ENCODE results near the gene ARAP1. TPM values are rescaled to one million over a fixed set of nuclear protein-coding genes. Genes with fewer than 3 reads are reported as not detected.
A peak's percentile ranks its signal among the peaks of the same experiment; 100 is the strongest.

ARAP1 gene
- total RNA-seq, 2 donors from 2014 or later = 81.7 to 93.4 TPM

DNA sequence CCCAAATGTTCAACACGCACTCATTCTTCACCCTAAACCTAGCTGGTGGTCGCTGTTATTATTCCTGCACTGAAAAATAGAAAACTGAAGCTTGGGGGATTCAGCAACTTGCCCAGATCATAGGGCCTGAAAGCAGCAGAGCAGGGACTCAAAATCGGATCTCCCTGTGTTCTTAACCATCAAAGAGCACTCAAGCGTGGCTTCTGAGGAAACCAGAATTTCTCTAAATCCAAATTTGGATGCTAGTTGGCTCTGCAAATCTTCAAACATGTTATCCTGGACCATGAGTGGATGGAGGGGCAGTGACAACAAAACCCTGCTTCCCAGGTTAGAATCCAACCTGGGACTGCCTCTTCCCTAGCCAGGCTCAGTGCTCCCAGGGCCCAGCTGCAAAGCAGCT, 11.6 kb upstream of the ARAP1 start:
- ATAC-seq (replicated peaks in 1 of 2) (no peak), DNase-seq (no peak)
- H3K36me3 Mint-ChIP-seq (ENCODE audit: insufficient read depth in 2 of 2) = no peaks in the 10 kb centered on the region
- no peaks in the 10 kb centered on the region for H3K9me3 Mint-ChIP-seq
- peaks cover 24% of the 10 kb centered on the region for H3K4me1 Mint-ChIP-seq (ENCODE audit: low read depth)
- H3K27ac Mint-ChIP-seq = no peak overlapping the region
- no peak overlapping the region for H3K4me3 Mint-ChIP-seq
- H3K27me3 Mint-ChIP-seq (ENCODE audit: low read depth) = no peaks in the 10 kb centered on the region

DNA sequence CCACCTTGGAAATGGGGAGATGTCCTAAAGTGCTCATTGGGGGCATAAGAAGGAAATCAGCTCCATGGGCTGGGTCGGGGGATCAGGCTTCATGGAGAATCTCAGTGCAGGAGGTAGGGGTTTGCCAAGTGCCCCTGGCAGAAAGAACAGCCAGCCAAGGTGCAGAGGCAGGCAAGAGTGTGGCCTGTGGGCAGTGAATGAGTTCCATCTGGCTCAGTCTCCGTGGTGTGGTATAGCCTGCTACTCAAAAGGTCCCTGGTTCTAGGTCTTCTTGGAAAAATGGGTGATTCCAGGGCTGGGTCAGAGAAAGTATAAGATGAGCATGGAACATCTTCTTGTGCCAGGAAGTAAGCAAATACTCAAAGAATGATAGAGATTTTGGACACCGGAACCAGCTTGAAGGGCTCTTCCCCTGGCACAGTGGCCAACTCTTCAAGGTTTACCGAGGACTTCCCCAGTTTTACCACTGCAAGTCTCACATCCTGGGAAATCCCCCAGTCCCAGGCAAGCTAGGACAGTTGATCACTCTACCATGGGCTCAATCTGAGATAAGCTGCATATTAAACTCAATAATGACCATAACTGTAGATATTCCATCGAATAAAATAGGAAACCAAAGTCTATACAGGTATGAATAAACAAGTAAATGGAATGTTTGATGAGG, 10.6 kb upstream of the ARAP1 start:
- H3K27me3 Mint-ChIP-seq (ENCODE audit: low read depth) = no peaks in the 10 kb centered on the region
- H3K4me1 Mint-ChIP-seq (ENCODE audit: low read depth) = peaks cover 24% of the 10 kb centered on the region
- H3K4me3 Mint-ChIP-seq = peak overlapping the region; percentile 11 to 60
- DNase-seq = peak; percentile 44 to 50
- H3K9me3 Mint-ChIP-seq = no peaks in the 10 kb centered on the region
- ATAC-seq (replicated peaks in 1 of 2) = peak; percentile 86 to 92
- H3K27ac Mint-ChIP-seq = peak overlapping the region; percentile 84
- no peaks in the 10 kb centered on the region for H3K36me3 Mint-ChIP-seq (ENCODE audit: insufficient read depth in 2 of 2)

DNA sequence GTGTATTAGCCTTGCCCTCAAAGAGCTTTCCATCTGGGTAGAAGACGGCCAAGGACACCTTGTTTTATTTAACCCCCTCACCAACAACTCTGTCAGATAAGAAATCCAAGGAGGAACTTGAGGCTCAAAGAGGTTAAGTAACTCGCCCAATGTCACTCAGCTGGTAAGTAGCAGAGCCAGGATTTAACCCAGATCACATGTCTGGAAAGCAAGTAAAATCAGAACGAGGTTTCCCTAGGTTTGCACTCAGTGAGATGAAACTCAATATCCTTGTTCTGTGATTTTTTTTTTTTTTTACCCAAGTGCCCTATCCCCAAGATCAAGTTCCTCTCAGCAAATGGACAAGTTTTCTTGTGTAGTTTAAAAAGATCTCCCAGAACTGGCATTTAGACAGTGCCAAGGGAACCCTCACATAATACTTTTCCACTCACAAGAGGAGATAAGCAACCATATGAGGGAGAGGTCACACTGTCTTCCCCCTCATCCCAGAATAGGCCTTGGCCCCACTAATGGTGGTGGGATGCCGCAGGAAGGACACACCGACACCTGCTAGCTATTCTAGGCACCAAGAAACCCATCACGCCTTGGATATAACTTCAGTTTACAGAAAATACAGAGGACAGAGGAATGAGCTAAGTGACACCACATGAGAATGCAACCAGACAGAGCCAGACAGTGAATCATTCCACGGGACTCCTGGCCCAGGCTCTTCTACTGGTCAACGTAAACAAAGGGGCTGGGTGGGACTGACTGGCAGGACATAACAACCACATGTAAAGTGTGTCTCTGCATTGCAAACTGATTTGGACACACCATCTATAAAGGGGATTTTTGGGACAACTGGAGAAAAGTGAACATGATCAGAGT, 8.6 kb upstream of the ARAP1 start:
- no peak for DNase-seq
- H3K36me3 Mint-ChIP-seq (ENCODE audit: insufficient read depth in 2 of 2) = no peaks in the 10 kb centered on the region

DNA sequence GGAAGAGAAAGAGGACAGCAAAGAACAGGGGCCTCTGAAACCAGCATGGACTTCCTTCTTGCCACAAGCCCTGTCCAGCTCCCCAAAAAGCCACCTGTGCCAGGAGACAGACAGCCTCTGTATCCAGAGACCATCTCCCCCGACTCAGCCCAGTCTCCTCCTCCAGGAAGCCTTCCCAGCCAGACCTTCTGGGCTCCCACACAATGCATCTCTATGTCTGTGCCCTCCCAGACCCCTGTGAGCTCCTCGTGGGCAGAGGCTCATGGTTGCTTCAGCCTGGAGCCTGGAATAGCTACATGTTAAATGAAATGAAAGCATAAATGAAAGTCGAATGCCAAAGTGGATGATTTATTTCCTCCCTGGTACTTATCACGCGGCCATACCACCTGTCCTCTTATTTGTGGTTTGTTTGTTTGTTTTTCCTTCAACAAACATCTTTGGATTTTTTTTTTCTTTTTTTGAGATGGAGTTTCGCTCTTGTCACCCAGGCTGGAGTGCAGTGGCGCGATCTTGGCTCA, 7.3 kb upstream of the ARAP1 start:
- H3K4me3 Mint-ChIP-seq = no peak overlapping the region

More for the DNA sequence above, 8.6 kb upstream of the ARAP1 start:
- Mint-ChIP-seq H3K4me3 (no peak overlapping the region), H3K4me1 (ENCODE audit: low read depth) (peaks cover 24% of the 10 kb centered on the region), H3K9me3 (no peaks in the 10 kb centered on the region), H3K27ac (no peak overlapping the region), H3K27me3 (ENCODE audit: low read depth) (no peaks in the 10 kb centered on the region)
- no peak for ATAC-seq (replicated peaks in 1 of 2)

DNA sequence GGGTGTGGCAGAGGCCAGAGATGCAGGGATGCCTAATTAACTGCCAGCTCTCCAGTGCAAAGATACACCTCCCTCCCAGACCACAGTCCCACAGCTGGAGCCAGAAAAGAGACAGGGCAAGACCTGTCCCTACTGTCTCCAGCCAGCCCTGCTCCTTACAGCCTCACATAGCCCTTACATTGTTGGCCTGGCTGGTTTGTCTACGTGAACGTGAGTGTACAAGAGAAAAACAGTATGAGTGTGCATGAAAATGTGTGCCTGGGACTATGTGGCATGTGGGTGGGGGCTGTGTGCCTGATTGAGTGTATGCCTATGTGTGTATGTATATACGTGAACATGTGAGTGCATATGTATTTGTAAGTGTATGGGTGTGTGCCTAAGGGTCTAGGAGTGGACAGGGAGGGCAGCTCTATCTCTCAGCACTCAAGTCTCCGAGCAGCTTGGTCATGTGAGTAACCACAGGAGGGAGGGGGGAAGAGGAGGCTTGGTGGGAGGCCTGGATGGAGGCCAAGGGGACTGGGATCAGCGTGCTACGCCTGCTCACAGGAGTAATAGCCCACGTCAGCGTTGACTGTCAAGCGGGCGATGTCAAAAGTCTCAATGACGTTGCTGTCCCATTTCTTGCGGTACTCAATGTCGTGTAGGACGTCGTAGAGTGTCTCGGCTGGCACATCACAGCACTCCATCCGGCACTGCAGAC, 6.6 kb upstream of the ARAP1 start:
- Mint-ChIP-seq H3K9me3 (no peaks in the 10 kb centered on the region), H3K36me3 (ENCODE audit: insufficient read depth in 2 of 2) (no peaks in the 10 kb centered on the region), H3K4me3 (no peak overlapping the region), H3K27me3 (ENCODE audit: low read depth) (no peaks in the 10 kb centered on the region), H3K4me1 (ENCODE audit: low read depth) (peaks cover 24% of the 10 kb centered on the region), H3K27ac (no peak overlapping the region)
- ATAC-seq (replicated peaks in 1 of 2) = no peak
- no peak for DNase-seq

More for the DNA sequence above, 7.3 kb upstream of the ARAP1 start:
- H3K36me3 Mint-ChIP-seq (ENCODE audit: insufficient read depth in 2 of 2) = no peaks in the 10 kb centered on the region
- H3K27ac Mint-ChIP-seq = no peak overlapping the region
- ATAC-seq (replicated peaks in 1 of 2) = no peak
- DNase-seq = no peak
- no peaks in the 10 kb centered on the region for H3K27me3 Mint-ChIP-seq (ENCODE audit: low read depth)
- H3K9me3 Mint-ChIP-seq = no peaks in the 10 kb centered on the region
- H3K4me1 Mint-ChIP-seq (ENCODE audit: low read depth) = peaks cover 24% of the 10 kb centered on the region

DNA sequence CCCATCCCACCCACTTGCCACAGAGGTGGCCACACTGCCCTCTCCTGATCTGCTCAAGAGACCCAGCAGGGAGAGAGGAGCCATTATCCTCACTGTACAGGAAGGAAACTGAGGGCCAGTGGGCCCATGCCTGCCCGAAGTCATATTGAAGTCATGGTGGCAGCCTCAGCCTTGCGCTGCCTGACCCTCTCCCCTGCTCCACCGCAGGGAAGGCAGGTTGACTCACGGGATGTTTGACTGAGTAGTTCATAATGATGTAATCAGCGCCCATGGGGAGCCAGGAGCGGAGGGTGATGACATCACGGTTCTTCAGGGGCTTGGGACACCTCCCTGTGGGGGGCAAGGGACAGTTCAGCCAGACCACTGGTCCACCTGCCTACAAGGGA, 6.1 kb upstream of the ARAP1 start:
- no peaks in the 10 kb centered on the region for H3K27me3 Mint-ChIP-seq (ENCODE audit: low read depth)
- H3K36me3 Mint-ChIP-seq (ENCODE audit: insufficient read depth in 2 of 2) = no peaks in the 10 kb centered on the region
- H3K4me1 Mint-ChIP-seq (ENCODE audit: low read depth) = peaks cover 24% of the 10 kb centered on the region
- no peaks in the 10 kb centered on the region for H3K9me3 Mint-ChIP-seq
- H3K4me3 Mint-ChIP-seq = no peak overlapping the region
- ATAC-seq (replicated peaks in 1 of 2) = no peak
- H3K27ac Mint-ChIP-seq = no peak overlapping the region
- no peak for DNase-seq

DNA sequence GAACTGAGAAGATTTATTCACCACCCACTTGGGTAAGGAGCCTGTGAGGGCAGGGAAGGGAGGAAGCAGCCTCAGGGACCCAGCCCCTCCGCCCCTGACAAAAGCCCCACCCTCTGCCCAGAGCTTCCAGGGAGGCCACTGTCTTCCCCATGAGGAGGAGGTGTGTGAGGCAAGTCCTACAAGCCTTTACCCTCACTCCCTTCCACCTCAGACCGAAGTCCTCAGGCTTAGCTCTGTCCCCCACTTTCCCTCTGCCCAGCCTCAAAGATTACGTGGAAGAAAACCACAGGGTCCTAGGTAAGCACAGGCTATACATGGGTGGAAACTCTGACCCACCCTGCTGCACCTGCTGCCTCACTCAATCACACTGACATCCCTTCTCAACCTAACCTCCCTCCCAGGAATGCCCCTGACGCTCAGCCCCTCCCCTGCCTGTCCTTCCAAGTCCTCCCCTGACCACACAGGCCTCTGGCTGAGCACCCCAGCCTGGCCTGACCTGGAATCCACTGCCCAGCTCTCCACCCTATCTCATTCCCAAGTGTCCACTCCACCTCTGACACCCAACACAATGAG, 3.6 kb upstream of the ARAP1 start:
- DNase-seq (no peak), ATAC-seq (replicated peaks in 1 of 2) (no peak)
- H3K9me3 Mint-ChIP-seq = no peaks in the 10 kb centered on the region
- H3K4me1 Mint-ChIP-seq (ENCODE audit: low read depth) = peaks cover 22% of the 10 kb centered on the region
- no peak overlapping the region for H3K27ac Mint-ChIP-seq
- H3K27me3 Mint-ChIP-seq (ENCODE audit: low read depth) = no peaks in the 10 kb centered on the region
- H3K4me3 Mint-ChIP-seq = no peak overlapping the region
- no peaks in the 10 kb centered on the region for H3K36me3 Mint-ChIP-seq (ENCODE audit: insufficient read depth in 2 of 2)

DNA sequence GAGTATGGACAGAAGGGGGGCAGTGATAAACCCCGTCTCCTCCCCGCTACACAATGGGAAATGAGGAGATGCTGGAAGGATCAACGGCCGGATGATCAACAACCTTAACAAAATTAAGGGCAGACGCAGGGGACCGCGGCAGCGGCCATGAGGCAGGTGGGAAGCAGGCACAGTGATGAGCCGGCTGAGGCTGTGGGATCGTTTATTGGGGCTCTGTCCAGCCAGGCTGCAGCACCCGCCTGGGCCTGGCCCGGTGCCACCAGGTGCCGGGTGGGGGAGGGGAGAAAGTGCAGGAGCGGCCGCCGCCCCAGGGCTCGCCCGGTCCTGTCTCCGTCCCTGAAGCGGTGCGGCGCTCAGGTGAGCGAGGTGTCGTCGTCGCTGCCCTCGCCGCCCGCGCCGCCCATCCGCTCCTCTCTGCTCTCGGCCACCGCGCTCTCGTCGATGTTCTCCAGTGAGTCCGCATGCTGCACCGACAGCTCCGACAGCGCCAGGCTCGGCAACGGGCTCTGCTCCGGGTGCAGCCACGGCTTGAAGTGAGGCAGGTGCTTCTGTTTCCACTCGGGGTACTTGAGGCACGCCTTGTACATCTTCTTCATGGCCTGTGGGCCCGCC, 2.4 kb upstream of the ARAP1 start:
- ATAC-seq (replicated peaks in 1 of 2) = no peak
- Mint-ChIP-seq H3K9me3 (no peaks in the 10 kb centered on the region), H3K4me3 (no peak overlapping the region), H3K27ac (no peak overlapping the region), H3K4me1 (ENCODE audit: low read depth) (peaks cover 30% of the 10 kb centered on the region), H3K36me3 (ENCODE audit: insufficient read depth in 2 of 2) (no peaks in the 10 kb centered on the region), H3K27me3 (ENCODE audit: low read depth) (no peaks in the 10 kb centered on the region)
- no peak for DNase-seq

DNA sequence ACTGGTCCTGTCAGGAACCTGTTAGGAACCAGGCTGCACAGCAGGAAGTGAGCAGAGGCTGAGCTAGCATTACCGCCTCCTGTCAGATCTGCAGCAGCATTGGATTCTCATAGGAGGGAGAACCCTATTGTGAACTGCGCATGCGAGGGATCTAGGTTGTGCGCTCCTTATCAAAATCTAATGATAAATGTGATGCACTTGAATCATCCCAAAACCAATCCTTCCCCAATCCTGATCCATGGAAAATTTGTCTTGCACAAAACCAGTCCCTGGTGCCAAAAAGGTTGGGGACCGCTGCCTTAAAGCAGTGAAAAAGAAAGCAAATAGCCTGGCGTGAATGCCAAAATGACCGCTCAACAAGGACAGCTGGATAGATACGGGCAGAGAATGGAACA, 1.9 kb upstream of the ARAP1 start:
- Mint-ChIP-seq H3K4me3 (no peak overlapping the region), H3K27ac (no peak overlapping the region), H3K27me3 (ENCODE audit: low read depth) (no peaks in the 10 kb centered on the region), H3K36me3 (ENCODE audit: insufficient read depth in 2 of 2) (no peaks in the 10 kb centered on the region), H3K9me3 (no peaks in the 10 kb centered on the region), H3K4me1 (ENCODE audit: low read depth) (peaks cover 35% of the 10 kb centered on the region)
- no peak for ATAC-seq (replicated peaks in 1 of 2)
- DNase-seq = no peak

DNA sequence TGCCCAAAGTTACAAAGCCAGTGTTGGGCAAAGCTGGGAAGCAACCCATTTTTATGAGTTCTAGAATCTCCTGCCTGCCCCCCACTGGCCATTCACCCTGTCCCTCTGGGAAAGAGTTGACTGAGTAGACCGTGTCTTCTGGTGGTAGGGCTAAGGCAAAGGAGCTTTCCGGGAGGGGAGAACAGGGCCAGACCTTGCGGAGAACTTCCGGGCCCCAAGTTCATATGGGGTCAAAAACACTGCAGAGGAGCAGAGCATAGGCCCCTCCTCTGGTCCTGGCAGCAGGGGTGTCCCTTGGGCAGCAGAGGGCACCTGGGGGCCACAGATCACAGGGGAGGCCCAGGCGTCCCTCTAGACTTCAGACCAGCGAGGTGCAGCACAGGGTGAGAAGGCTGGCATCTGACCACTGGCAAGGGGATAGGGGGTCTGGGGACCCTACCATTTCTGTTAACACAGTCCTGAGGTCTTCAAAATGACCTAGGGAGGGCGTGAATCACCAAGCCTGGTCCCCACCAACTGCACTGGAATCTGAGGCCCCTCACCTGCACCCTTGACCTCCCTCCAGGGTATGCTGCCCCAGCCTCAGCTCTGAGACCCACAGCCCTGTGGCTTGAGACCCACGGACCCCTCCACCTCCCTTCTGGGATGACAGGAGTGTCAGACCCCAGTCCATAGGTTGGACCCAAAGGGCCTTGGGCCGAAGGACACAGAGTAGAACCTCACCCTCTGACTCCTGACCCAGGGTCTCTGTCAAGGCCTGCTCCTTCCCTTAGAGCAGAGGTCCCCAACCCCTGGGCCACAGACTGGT, 1.3 kb upstream of the ARAP1 start:
- Mint-ChIP-seq H3K36me3 (ENCODE audit: insufficient read depth in 2 of 2) (no peaks in the 10 kb centered on the region), H3K9me3 (no peaks in the 10 kb centered on the region), H3K4me1 (ENCODE audit: low read depth) (peaks cover 41% of the 10 kb centered on the region), H3K27ac (no peak overlapping the region), H3K4me3 (peak overlapping the region; percentile 93 to 96), H3K27me3 (ENCODE audit: low read depth) (no peaks in the 10 kb centered on the region)
- DNase-seq (no peak), ATAC-seq (replicated peaks in 1 of 2) (no peak)

DNA sequence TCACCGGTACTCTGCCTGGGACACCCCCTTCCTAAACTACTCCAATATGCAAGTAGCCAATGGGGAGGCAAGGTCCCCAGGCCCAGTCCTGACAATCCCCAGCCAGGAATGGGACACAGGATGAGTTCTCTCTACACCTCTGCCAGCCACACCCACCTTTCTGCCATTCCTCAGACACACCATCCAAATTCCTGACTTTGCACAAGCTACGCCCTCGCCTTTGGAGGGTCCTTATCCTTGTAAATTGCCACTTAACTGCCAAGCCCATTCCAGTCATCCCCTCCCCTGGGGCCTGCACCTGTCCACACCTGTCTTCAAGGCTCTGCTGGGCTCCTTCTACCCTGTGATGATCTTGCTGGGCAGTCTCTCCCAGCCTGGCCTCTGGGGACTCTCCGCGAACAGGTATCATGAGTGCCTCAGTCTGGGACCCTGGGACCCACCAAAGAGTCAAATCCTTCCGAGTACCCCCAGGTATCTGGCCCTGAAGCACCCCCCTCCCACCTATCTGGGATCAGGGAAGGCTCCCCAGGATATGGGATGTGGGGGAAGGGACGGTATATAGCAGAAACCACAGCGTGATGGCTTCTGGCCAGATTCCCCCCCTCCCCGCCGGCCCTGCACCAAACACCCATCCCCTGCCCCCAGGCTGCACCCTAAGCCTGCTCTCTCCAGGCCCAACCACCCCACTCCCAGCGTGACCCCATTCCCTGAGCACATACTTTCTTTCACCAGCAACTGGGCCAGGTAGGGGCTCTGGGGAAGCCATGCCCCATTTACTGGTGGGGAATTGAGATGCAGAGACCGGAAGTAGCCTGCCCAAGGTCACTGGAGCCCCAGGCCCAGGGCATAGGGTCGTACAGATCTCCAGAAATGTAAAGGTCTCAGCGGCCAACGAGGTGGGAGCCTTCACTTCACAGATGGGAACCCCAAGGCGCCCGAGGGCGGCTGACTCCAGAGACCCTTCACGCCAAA, 806 bp downstream of the ARAP1 start:
- no peaks in the 10 kb centered on the region for H3K36me3 Mint-ChIP-seq (ENCODE audit: insufficient read depth in 2 of 2)

More for the DNA sequence above, 806 bp downstream of the ARAP1 start:
- ATAC-seq (replicated peaks in 1 of 2) = peak in 1 of 2 donors; percentile 16
- no peak for DNase-seq
- Mint-ChIP-seq H3K4me3 (peak overlapping the region; percentile 93 to 96), H3K27me3 (ENCODE audit: low read depth) (no peaks in the 10 kb centered on the region), H3K27ac (no peak overlapping the region), H3K9me3 (no peaks in the 10 kb centered on the region), H3K4me1 (ENCODE audit: low read depth) (peaks cover 42% of the 10 kb centered on the region)
